Tibial nerve (tissue), 3 donors: ENCODE results near the gene COA5.

Experiments
- POLR2A ChIP-seq, 2 donors: fragments of 450-650 bp; IDR thresholded peaks; one replicate each; pipeline ENCODE4 v1.6.1; 2017; ENCODE audit warnings: antibody characterized with exemption in 2 of 2, mild to moderate bottlenecking in 2 of 2, moderate library complexity in 2 of 2
- TF ChIP-seq, protein P1 (sequence below), 5 experiments: fragments of 200-600 bp in 3 of 5; fragments of 450-650 bp in 2 of 5; sonication (generic) in 3 of 5; IDR thresholded peaks; one replicate each; pipeline ENCODE4 v1.5.1; 2016 to 2019; ENCODE audit warnings: antibody characterized with exemption in 5 of 5, mild to moderate bottlenecking in 3 of 5, moderate library complexity in 2 of 5

DNA sequence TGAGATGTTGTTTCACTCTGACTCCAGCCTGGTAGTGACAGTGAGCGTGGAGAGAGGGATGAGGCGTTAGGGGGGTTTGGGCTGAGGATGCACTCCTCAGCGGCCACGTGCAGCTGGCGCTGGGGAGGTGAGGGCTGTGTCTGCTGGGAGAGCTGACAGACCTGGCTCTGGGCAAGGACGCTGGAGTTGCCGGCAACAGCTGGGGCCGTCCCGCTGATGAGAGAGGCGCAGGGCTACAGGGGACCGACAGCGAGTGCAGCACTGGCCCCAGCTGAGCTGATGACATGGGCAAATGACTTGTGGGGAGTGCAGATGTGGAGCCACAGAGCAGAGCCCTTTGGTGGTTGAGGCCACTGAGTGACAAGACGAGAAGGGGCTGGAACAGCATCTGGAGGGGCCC, 38.4 kb downstream of the COA5 start:
- no peak for TF ChIP-seq POLR2A (IDR thresholded peaks at IDR 0.05)
- TF ChIP-seq, protein P1, sequence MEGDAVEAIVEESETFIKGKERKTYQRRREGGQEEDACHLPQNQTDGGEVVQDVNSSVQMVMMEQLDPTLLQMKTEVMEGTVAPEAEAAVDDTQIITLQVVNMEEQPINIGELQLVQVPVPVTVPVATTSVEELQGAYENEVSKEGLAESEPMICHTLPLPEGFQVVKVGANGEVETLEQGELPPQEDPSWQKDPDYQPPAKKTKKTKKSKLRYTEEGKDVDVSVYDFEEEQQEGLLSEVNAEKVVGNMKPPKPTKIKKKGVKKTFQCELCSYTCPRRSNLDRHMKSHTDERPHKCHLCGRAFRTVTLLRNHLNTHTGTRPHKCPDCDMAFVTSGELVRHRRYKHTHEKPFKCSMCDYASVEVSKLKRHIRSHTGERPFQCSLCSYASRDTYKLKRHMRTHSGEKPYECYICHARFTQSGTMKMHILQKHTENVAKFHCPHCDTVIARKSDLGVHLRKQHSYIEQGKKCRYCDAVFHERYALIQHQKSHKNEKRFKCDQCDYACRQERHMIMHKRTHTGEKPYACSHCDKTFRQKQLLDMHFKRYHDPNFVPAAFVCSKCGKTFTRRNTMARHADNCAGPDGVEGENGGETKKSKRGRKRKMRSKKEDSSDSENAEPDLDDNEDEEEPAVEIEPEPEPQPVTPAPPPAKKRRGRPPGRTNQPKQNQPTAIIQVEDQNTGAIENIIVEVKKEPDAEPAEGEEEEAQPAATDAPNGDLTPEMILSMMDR (IDR thresholded peaks at IDR 0.05): no peak
